Activated CD4-positive, alpha-beta memory T cell treated with anti-CD3 and anti-CD28 coated beads, Interleukin-2, amount 10 ng/mL, durations not matched to agents 7 days and 5 days (primary cell): Measurements from ENCODE around the gene SLAMF6. TPM values are rescaled to one million over a fixed set of nuclear protein-coding genes. Genes with fewer than 3 reads are reported as not detected.

Experiments used
- CTCF ChIA-PET: fragments of 350-600 bp; sonication (Branson Sonifier 250); formaldehyde crosslinking; loops from one replicate; lab custom pipeline; 2021; ENCODE audit warnings: antibody characterized with exemption, inconsistent platforms; lab: Charles Lee
- POLR2A ChIA-PET: fragments of 350-600 bp; sonication (Branson Sonifier 250); formaldehyde crosslinking; loops from one replicate; lab custom pipeline; 2021; ENCODE audit warnings: antibody characterized with exemption; lab: Charles Lee
- DNase-seq: peaks from one replicate; pipeline ENCODE4 v3.0.0-alpha.2; 2020
- H3K27ac Mint-ChIP-seq: one replicate; pipeline ENCODE4 v1.8.0; 2021; ENCODE audit warnings: mild to moderate bottlenecking, mixed read lengths
- H3K27me3 Mint-ChIP-seq: one replicate; pipeline ENCODE4 v1.8.0; 2021; ENCODE audit warnings: mixed read lengths
- H3K36me3 Mint-ChIP-seq: one replicate; pipeline ENCODE4 v1.8.0; 2021; ENCODE audit warnings: low read depth, mixed read lengths
- H3K4me1 Mint-ChIP-seq: one replicate; pipeline ENCODE4 v1.8.0; 2021; ENCODE audit warnings: mixed read lengths
- H3K4me3 Mint-ChIP-seq: one replicate; pipeline ENCODE4 v1.8.0; 2021; ENCODE audit warnings: mild to moderate bottlenecking, mixed read lengths
- H3K9me3 Mint-ChIP-seq: one replicate; pipeline ENCODE4 v1.8.0; 2021; ENCODE audit warnings: mixed read lengths
- total RNA-seq, 2 experiments: library from RNA; stranded (reverse); gene quantifications; one replicate each; pipeline ENCODE4 v1.2.3, GENCODE V29; 2021

Gene SLAMF6
- total RNA-seq, 2 experiments from 2014 or later = 32.0 to 33.8 TPM

DNA sequence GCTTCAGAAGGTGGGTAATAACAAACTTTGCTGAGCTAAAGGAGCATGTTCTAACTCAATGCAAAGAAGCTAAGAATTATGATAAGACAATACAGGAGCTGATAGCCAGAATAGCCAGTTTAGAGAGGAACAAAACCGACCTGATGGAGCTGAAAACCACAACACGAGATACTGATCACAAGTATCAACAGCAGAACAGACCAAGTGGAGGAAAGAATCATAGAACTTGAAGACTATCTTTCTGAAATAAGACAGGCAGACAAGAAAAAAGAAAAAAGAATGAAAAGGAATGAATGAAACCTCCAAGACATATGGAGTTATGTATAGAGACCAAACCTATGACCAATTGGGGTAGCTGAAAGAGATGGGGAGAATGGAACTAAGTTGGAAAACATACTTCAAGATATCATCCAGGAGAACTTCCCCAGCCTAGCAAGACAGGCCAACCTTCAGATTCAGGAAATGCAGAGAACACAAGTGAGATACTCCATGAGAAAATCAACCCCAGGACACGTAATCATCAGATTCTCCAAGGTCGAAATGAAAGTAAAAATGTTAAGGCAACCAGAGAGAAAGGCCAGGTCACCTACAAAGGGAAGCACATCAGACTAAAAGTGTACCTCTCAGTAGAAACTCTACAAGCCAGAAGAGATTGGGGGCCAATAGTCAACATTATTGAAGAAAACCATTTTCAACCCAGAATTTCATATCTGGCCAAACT lies 35.8 kb upstream of the SLAMF6 start:
- peak overlapping the region; percentile 66 for H3K4me3 Mint-ChIP-seq
- DNase-seq = no peak
- H3K9me3 Mint-ChIP-seq = peaks cover 12% of the 10 kb centered on the region
- peak overlapping the region; percentile 80 for H3K27ac Mint-ChIP-seq
- ChIA-PET POLR2A (interaction anchor here (0.5 to 16.8 kb wide), 11 partner anchors 8 to 270 kb away, joined by 3 to 203 read pairs (median 3); partner anchors contain the start of genes CD84 and SLAMF6), CTCF (interaction anchor here (0.9 to 3.6 kb wide), 8 partner anchors 8 to 124 kb away, joined by 3 to 14 read pairs (median 4); no protein-coding TSS in a partner anchor)
- peaks cover 55% of the 10 kb centered on the region for H3K36me3 Mint-ChIP-seq
- H3K27me3 Mint-ChIP-seq = no peaks in the 10 kb centered on the region
- peaks cover 56% of the 10 kb centered on the region for H3K4me1 Mint-ChIP-seq

DNA sequence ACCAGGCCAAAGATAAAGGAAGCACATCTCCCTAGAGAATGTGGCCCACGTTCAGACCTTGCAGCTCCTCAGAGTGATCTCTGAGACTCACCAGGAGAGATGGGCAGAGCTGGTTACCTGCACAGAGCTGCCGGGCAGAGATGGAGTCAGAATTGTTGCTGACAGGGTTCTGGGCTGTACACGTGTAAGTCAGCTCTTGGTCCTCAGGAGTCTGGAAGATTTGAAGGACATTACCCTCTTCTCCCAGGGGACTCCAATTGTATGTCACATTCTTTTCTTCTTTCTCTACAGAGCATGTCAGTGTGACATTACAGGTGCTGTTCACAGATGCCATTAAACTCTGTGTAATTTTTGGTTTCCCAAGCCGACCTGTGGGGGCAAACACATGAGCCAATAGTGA lies 30.7 kb upstream of the SLAMF6 start:
- Mint-ChIP-seq H3K4me1 (peaks cover 16% of the 10 kb centered on the region), H3K27ac (no peak overlapping the region), H3K9me3 (no peaks in the 10 kb centered on the region), H3K36me3 (peaks cover 39% of the 10 kb centered on the region), H3K27me3 (no peaks in the 10 kb centered on the region), H3K4me3 (no peak overlapping the region)
- CTCF ChIA-PET = interaction anchor here (1.0 to 4.5 kb wide), 5 partner anchors 9 to 177 kb away, joined by 3 to 38 read pairs (median 5); no protein-coding TSS in a partner anchor
- DNase-seq = no peak
- POLR2A ChIA-PET = interaction anchor here (1.5 to 1.8 kb wide), 3 partner anchors 22 to 55 kb away, joined by 3 to 4 read pairs (median 4); no protein-coding TSS in a partner anchor

DNA sequence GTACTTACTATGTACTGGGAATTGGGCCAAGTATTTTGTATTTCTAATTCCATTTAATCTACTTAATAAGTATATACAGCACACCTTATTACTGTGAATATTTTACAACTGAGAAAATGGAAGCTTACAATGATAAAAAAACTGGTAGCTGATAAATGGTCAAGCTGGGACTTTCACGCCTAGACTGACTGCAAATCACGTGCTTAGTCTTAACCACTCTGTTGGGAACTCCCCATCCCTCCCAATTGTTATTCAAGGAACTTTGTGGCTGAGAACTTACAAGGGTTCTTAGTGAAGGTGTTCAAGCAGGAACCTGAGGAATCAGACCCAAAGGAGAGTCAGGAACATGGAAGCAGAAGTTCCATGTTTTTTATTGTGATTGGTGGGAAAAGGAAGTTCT lies 29.4 kb upstream of the SLAMF6 start:
- Mint-ChIP-seq H3K27me3 (no peaks in the 10 kb centered on the region), H3K4me3 (no peak overlapping the region), H3K27ac (no peak overlapping the region), H3K36me3 (peaks cover 42% of the 10 kb centered on the region), H3K9me3 (no peaks in the 10 kb centered on the region), H3K4me1 (peaks cover 6% of the 10 kb centered on the region)
- ChIA-PET POLR2A (interaction anchor here (0.8 to 1.5 kb wide), 2 partner anchors 17 to 56 kb away, joined by 3 to 4 read pairs; no protein-coding TSS in a partner anchor), CTCF (interaction anchor here (0.5 to 3.4 kb wide), 5 partner anchors 24 to 180 kb away, joined by 3 to 11 read pairs (median 3); partner anchors contain the start of gene SLAMF6)
- no peak for DNase-seq

DNA sequence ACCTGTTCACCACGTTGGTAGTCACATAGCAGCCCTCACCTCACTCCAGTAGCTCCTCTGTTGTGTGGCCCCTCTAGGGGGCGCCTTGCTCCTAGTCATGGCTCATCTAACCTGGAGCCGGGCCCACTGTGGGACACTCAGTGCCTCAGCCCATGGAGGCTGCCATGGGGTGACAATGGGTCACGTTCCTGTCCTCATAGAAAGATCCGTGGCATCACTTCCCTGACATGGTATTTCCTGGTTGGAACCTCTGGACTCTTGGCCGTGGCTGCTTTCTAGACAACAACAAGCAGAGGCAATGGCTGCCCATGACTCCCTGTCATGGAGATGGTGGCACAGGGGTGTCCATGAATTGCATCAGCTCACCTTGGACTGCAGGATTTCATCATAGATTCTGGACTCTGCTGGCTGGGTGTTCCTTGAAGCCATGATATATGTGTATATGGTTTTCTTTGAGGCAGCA lies 27.5 kb upstream of the SLAMF6 start:
- H3K4me1 Mint-ChIP-seq = peaks cover 2% of the 10 kb centered on the region
- no peaks in the 10 kb centered on the region for H3K9me3 Mint-ChIP-seq
- no peak overlapping the region for H3K4me3 Mint-ChIP-seq
- H3K27me3 Mint-ChIP-seq = no peaks in the 10 kb centered on the region
- ChIA-PET CTCF (interaction anchor here (0.6 to 3.3 kb wide), 14 partner anchors 8 to 158 kb away, joined by 3 to 30 read pairs (median 3); partner anchors contain the start of gene SLAMF1), POLR2A (interaction anchor here (1.0 to 1.7 kb wide), 5 partner anchors 9 to 56 kb away, joined by 3 to 7 read pairs (median 3); no protein-coding TSS in a partner anchor)
- H3K36me3 Mint-ChIP-seq = peaks cover 45% of the 10 kb centered on the region
- DNase-seq = peak; percentile 62
- no peak overlapping the region for H3K27ac Mint-ChIP-seq

DNA sequence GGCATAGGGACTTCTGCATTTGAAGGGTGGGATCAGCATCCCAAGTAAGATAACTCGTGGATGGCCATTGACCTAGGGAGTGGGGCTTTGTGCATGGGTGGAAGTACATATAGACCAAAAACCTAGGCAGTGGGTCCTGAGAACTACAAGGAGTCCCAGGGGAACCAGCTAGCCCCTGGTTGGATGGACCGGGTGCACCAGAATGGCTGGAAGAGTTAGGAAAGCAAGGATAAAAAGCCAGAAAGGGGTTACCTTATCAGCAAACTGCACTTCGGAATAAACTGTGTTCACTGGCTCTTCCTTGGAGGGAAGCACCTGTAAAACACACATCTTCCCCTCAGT lies 26.6 kb upstream of the SLAMF6 start:
- no peak for DNase-seq
- CTCF ChIA-PET = interaction anchor here (0.7 to 3.3 kb wide), 10 partner anchors 27 to 532 kb away, joined by 3 to 30 read pairs (median 4); no protein-coding TSS in a partner anchor
- POLR2A ChIA-PET = interaction anchor here (1.0 to 1.7 kb wide), 3 partner anchors 9 to 56 kb away, joined by 3 to 5 read pairs (median 3); no protein-coding TSS in a partner anchor
- H3K27me3 Mint-ChIP-seq = no peaks in the 10 kb centered on the region
- H3K36me3 Mint-ChIP-seq = peaks cover 47% of the 10 kb centered on the region
- no peak overlapping the region for H3K27ac Mint-ChIP-seq
- H3K4me1 Mint-ChIP-seq = peaks cover 7% of the 10 kb centered on the region
- H3K9me3 Mint-ChIP-seq = no peaks in the 10 kb centered on the region
- H3K4me3 Mint-ChIP-seq = no peak overlapping the region

DNA sequence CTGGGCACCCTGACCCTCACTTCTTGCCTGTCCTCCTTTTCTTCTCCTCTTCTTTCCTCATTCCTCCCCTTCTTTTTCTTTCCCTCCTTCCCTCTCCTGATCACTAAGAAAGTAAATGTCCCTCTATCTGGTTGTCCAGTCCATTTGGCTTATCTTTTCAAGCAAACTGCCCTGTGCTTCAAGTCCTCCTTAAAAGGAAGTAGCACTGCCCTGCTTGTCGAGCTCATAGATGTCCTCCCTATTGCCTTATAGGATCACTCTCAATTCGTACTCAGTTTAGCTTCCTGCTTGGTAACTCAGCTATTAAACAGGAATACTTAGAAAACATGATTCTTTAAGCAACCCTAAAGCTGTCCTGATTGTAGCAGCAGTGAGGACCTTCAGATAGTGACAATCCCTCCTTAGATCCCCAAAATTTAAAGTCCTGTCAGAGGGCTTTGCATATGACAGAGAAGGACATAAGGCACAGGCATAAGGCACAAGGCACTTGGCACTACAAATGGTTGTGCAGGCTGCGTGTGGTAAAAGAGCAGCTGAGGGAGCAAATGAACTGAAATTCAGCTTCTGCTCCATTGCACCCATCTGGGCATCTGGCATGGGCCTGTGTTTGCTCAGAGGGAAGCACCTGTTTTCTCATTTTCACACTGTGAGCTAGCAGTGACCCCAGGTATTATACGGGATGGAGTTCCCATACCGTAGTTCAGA lies 26.1 kb upstream of the SLAMF6 start:
- Mint-ChIP-seq H3K27ac (no peak overlapping the region), H3K36me3 (peaks cover 45% of the 10 kb centered on the region), H3K4me1 (peaks cover 10% of the 10 kb centered on the region), H3K27me3 (no peaks in the 10 kb centered on the region), H3K9me3 (no peaks in the 10 kb centered on the region), H3K4me3 (no peak overlapping the region)
- POLR2A ChIA-PET = interaction anchor here (1.7 to 1.8 kb wide), 2 partner anchors 9 kb away, joined by 5 to 8 read pairs; no protein-coding TSS in a partner anchor
- no peak for DNase-seq
- CTCF ChIA-PET = interaction anchor here (0.8 to 3.3 kb wide), 7 partner anchors 55 to 219 kb away, joined by 3 to 30 read pairs (median 4); no protein-coding TSS in a partner anchor

DNA sequence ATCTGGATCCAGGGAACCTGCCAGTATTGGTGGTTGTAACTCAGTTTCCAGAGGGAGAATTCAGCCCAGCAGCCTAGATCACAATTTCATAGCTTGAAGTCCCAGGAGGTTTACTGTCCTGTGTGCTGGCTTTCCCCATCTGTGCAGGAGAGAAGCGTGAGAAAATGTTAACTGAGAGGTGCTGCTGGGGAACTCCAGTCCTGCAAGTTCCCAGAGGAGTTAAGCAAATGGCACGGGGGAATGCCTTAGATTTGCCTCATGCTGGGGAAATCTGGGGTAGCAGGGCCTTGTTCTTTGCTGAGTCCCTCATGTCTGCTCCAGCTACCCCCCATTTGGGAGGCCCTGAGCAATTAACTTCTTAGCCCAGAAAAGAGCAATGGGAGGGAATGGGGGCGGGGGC lies 25.1 kb upstream of the SLAMF6 start:
- ChIA-PET POLR2A (interaction anchor here (1.8 kb wide), 1 partner anchor 10 kb away, joined by 8 read pairs; no protein-coding TSS in a partner anchor), CTCF (interaction anchor here (1.8 to 3.3 kb wide), 3 partner anchors 59 to 119 kb away, joined by 4 to 30 read pairs (median 11); no protein-coding TSS in a partner anchor)
- peaks cover 13% of the 10 kb centered on the region for H3K4me1 Mint-ChIP-seq
- DNase-seq = no peak
- H3K36me3 Mint-ChIP-seq = peaks cover 37% of the 10 kb centered on the region
- H3K9me3 Mint-ChIP-seq = no peaks in the 10 kb centered on the region
- H3K27ac Mint-ChIP-seq = no peak overlapping the region
- no peak overlapping the region for H3K4me3 Mint-ChIP-seq
- no peaks in the 10 kb centered on the region for H3K27me3 Mint-ChIP-seq

DNA sequence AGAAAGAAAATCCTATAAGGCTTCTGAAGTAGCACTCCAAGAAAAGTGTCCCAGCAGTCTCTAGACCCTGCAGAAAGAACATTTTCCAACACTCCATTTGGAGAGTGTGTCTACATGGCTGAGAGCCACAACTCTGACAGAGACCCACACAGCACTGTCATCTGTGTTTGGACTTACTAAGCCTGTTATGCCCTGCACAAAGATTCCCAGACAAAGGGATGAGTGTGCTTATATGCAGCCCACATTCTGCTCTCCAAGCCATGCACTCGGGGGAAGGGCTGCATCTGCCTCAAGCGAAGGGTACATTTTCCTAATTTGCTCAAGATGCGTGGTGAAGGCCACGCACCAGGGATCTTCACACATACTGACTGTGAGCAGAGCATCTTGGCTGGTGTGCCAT lies 24.4 kb upstream of the SLAMF6 start:
- Mint-ChIP-seq H3K36me3 (peaks cover 29% of the 10 kb centered on the region), H3K27ac (no peak overlapping the region), H3K9me3 (no peaks in the 10 kb centered on the region), H3K27me3 (no peaks in the 10 kb centered on the region), H3K4me3 (no peak overlapping the region), H3K4me1 (peaks cover 18% of the 10 kb centered on the region)
- no peak for DNase-seq
- CTCF ChIA-PET = interaction anchor here (1.8 to 5.0 kb wide), 3 partner anchors 8 to 62 kb away, joined by 4 to 38 read pairs (median 7); no protein-coding TSS in a partner anchor
- POLR2A ChIA-PET = interaction anchor here (1.8 kb wide), 1 partner anchor 11 kb away, joined by 8 read pairs; no protein-coding TSS in a partner anchor

DNA sequence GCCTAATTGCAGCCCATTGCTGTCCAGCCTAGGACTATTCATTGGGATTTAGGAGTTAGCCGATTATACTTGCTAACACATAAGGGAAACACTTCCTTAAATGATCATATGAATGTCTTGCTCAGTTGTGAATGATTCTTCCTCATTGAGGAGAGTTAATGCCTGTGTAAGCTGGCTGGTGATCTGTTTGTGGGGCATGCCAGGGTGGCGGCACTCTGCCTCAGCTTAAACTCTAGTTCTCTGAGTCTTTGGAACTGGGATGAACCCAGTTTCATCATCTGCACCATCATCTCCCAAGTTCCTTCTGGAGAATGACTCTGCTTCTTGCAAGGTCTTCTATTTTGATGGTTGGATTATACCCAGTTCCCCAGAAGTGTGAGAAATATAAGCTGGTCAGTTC lies 23.9 kb upstream of the SLAMF6 start:
- ChIA-PET CTCF (interaction anchor here (1.8 to 5.0 kb wide), 3 partner anchors 8 to 62 kb away, joined by 4 to 38 read pairs (median 7); no protein-coding TSS in a partner anchor), POLR2A (no interaction called here)
- Mint-ChIP-seq H3K27me3 (no peaks in the 10 kb centered on the region), H3K36me3 (peaks cover 25% of the 10 kb centered on the region), H3K27ac (no peak overlapping the region), H3K9me3 (no peaks in the 10 kb centered on the region), H3K4me1 (peaks cover 21% of the 10 kb centered on the region), H3K4me3 (no peak overlapping the region)
- DNase-seq = no peak

DNA sequence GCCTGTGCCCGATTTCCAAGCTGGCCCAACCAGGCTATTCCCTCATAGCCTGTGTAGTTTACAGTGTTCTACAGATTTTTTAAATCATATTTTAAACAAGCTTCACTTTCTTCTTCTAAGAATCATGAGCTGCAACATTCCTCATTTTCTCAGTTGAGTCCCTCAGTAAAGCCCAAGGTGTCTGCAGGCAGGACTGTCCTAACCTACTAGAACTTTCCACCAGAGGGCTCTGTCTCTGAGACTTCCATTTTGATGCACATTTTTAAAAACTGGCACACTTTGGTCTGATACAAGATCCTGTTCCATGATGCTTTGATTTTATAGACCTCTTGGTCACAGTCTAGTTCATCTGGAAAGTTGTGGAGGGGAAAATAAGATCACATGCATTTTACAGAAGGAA lies 21.6 kb upstream of the SLAMF6 start:
- Mint-ChIP-seq H3K36me3 (peaks cover 17% of the 10 kb centered on the region), H3K9me3 (no peaks in the 10 kb centered on the region), H3K27ac (no peak overlapping the region), H3K27me3 (no peaks in the 10 kb centered on the region), H3K4me1 (peaks cover 42% of the 10 kb centered on the region), H3K4me3 (no peak overlapping the region)
- ChIA-PET POLR2A (interaction anchor here (0.5 to 1.4 kb wide), 6 partner anchors 34 to 222 kb away, joined by 3 to 4 read pairs (median 3); no protein-coding TSS in a partner anchor), CTCF (interaction anchor here (0.7 to 5.0 kb wide), 14 partner anchors 9 to 192 kb away, joined by 3 to 48 read pairs (median 4); partner anchors contain the start of gene SLAMF6)
- no peak for DNase-seq

DNA sequence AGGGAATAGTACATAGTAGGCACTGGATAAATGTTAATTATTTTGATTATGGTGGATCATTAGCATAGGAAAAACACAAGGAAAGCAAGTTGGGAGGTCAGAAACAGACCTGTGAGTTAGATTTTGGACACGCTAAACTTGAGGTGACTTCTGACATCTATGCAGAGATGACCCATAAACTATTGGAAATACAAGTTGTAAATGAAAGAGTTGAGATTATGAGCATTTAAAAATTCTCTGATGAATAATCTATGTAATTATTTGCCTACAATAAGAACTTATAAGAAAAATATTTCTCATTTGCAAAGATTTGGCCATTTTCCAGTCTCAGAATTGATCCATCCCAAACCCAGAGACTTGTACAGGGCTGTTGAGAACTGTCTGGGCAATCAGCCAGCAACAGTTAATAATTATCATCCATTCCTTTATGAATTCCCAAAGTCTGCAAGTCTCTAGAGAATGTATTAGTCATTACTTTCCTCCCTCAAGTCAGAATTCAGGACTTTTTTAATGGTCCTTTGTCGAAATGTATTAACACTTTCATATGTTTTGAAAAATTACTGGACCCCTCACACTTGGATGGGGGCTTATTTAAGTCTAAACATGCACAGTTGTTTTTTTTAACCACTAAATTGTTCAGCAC lies 19.4 kb upstream of the SLAMF6 start:
- Mint-ChIP-seq H3K4me1 (peaks cover 52% of the 10 kb centered on the region), H3K9me3 (no peaks in the 10 kb centered on the region), H3K27ac (no peak overlapping the region), H3K27me3 (no peaks in the 10 kb centered on the region), H3K36me3 (peaks cover 17% of the 10 kb centered on the region), H3K4me3 (no peak overlapping the region)
- ChIA-PET POLR2A (interaction anchor here (0.7 kb wide), 1 partner anchor 19 kb away, joined by 3 read pairs; no protein-coding TSS in a partner anchor), CTCF (interaction anchor here (1.2 to 5.0 kb wide), 4 partner anchors 13 to 114 kb away, joined by 3 to 48 read pairs (median 26); no protein-coding TSS in a partner anchor)
- DNase-seq = no peak
